ENCODE data around the gene AMZ2. TPM values are rescaled to one million over a fixed set of nuclear protein-coding genes. Genes with fewer than 3 reads are reported as not detected.
"Not testable (repeated sequence)": the region's sequence is repeated elsewhere in the genome, so short reads cannot be mapped to it uniquely, and the experiment has no call there.

AMZ2 gene
- total RNA-seq, 1 experiment from 2014 or later, result 88.3 TPM

GRCh38 chr17:68207651-68208253 lies 40.1 kb upstream of the AMZ2 start:
- H3K4me3 ChIP-seq, result no peak overlapping the region
- intact Hi-C loops (cut with micrococcal nuclease; ENCODE audit: unreplicated experiment), result loop anchor here (10.0 kb wide), 1 partner anchor 213 kb away; the partner anchor contains the start of gene C17orf58
- CTCF ChIA-PET, result no interaction called here

DNA sequence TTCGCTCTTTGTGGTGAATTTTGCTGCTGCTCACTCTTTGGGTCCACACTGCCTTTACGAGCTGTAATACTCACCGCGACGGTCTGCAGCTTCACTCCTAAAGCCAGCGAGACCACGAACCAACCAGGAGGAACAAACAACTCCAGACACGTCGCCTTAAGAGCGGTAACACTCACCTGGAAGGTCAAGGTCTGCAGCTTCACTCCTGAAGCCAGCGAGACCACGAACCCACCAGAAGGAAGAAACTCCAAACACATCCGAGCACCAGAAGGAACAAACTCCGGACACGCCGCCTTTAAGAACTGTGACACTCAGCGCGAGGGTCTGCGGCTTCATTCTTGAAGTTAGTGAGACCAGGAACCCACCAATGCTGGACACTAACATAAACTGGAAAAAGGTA lies 39.2 kb upstream of the AMZ2 start:
- H3K9me2 ChIP-seq (ENCODE audit: insufficient read depth); H3K27me3 ChIP-seq (ENCODE audit: insufficient read depth, low read depth); H3K4me3 ChIP-seq; H4K20me1 ChIP-seq (ENCODE audit: insufficient read depth); H2AFZ ChIP-seq; DNase-seq; BruUV-seq (replicated peaks); POLR2A ChIA-PET (ENCODE audit: unreplicated experiment); H3K4me2 ChIP-seq; H3F3A ChIP-seq (ENCODE audit: insufficient read depth, low read depth); H3K27ac ChIP-seq; H3K79me2 ChIP-seq (ENCODE audit: low read depth); H3K9me3 ChIP-seq (ENCODE audit: insufficient read depth, low read depth); H3K36me3 ChIP-seq (ENCODE audit: low read depth): not testable (repeated sequence)
- H3K4me1 ChIP-seq (replicated peaks; ENCODE audit: insufficient read depth), result peaks cover 11% of the 10 kb centered on the region; the same call in 1 of the 2 replicates
- intact Hi-C loops (cut with micrococcal nuclease; ENCODE audit: unreplicated experiment), result loop anchor here (10.0 kb wide), 1 partner anchor 214 kb away; the partner anchor contains the start of gene C17orf58
- CTCF ChIA-PET, result interaction anchor here (0.6 kb wide), 1 partner anchor 17 kb away, joined by 4 read pairs; no protein-coding TSS in a partner anchor

More at GRCh38 chr17:68207651-68208253, 40.1 kb upstream of the AMZ2 start:
- no peaks in the 10 kb centered on the region for H4K20me1 ChIP-seq (ENCODE audit: insufficient read depth)
- no peak overlapping the region for H3K4me2 ChIP-seq
- DNase-seq, result no peak
- H3K27ac ChIP-seq, result no peak overlapping the region
- BruUV-seq (replicated peaks), result no TSS peak
- H3K27me3 ChIP-seq (ENCODE audit: insufficient read depth, low read depth), result no peaks in the 10 kb centered on the region
- H2AFZ ChIP-seq, result no peak overlapping the region
- no peak for TF ChIP-seq CTCF (conservative IDR thresholded peaks at IDR 0.05)
- no peak for TF ChIP-seq EZH2 (IDR thresholded peaks at IDR 0.05; ENCODE audit: low read depth)
- H3K9me2 ChIP-seq (ENCODE audit: insufficient read depth), result no peaks in the 10 kb centered on the region
- H3K4me1 ChIP-seq (replicated peaks; ENCODE audit: insufficient read depth), result peaks cover 11% of the 10 kb centered on the region; the same call in 1 of the 2 replicates
- H3K79me2 ChIP-seq (ENCODE audit: low read depth), result no peaks in the 10 kb centered on the region
- POLR2A ChIA-PET (ENCODE audit: unreplicated experiment), result no interaction called here
- no peaks in the 10 kb centered on the region for H3K9me3 ChIP-seq (ENCODE audit: insufficient read depth, low read depth)
- 0 out of 2 replicates have a peak, but pooled peaks cover 7% of the 10 kb centered on the region for H3F3A ChIP-seq (ENCODE audit: insufficient read depth, low read depth)
- H3K36me3 ChIP-seq (ENCODE audit: low read depth), result no peaks in the 10 kb centered on the region

- H3K27me3 ChIP-seq (ENCODE audit: insufficient read depth, low read depth); H3K9me2 ChIP-seq (ENCODE audit: insufficient read depth); H2AFZ ChIP-seq; H3K9me3 ChIP-seq (ENCODE audit: insufficient read depth, low read depth); BruUV-seq (replicated peaks); H3K4me2 ChIP-seq; H3K36me3 ChIP-seq (ENCODE audit: low read depth); H3F3A ChIP-seq (ENCODE audit: insufficient read depth, low read depth); H4K20me1 ChIP-seq (ENCODE audit: insufficient read depth); H3K79me2 ChIP-seq (ENCODE audit: low read depth); POLR2A ChIA-PET (ENCODE audit: unreplicated experiment); H3K27ac ChIP-seq; H3K4me3 ChIP-seq; DNase-seq: not testable (repeated sequence)
- CTCF ChIA-PET, result interaction anchor here (0.6 kb wide), 2 partner anchors 10 to 16 kb away, joined by 4 to 8 read pairs; no protein-coding TSS in a partner anchor
- H3K4me1 ChIP-seq (replicated peaks; ENCODE audit: insufficient read depth), result peaks cover 10% of the 10 kb centered on the region; the same call in 1 of the 2 replicates
- intact Hi-C loops (cut with micrococcal nuclease; ENCODE audit: unreplicated experiment), result loop anchor here (10.0 kb wide), 1 partner anchor 215 kb away; the partner anchor contains the start of gene C17orf58
Observed at GRCh38 chr17:68209191-68209900, 38.5 kb upstream of the AMZ2 start.

GRCh38 chr17:68210570-68211315 lies 37.1 kb upstream of the AMZ2 start:
- POLR2A ChIA-PET (ENCODE audit: unreplicated experiment), result no interaction called here
- H3F3A ChIP-seq (ENCODE audit: insufficient read depth, low read depth), result no peaks in the 10 kb centered on the region
- CTCF ChIA-PET, result no interaction called here
- no peaks in the 10 kb centered on the region for H4K20me1 ChIP-seq (ENCODE audit: insufficient read depth)
- H3K4me3 ChIP-seq, result no peak overlapping the region
- H3K9me2 ChIP-seq (ENCODE audit: insufficient read depth), result no peaks in the 10 kb centered on the region
- intact Hi-C loops (cut with micrococcal nuclease; ENCODE audit: unreplicated experiment), result no loop called here
- H3K27me3 ChIP-seq (ENCODE audit: insufficient read depth, low read depth), result no peaks in the 10 kb centered on the region
- no peaks in the 10 kb centered on the region for H3K36me3 ChIP-seq (ENCODE audit: low read depth)
- no peak overlapping the region for H2AFZ ChIP-seq
- no peaks in the 10 kb centered on the region for H3K79me2 ChIP-seq (ENCODE audit: low read depth)
- H3K4me2 ChIP-seq, result no peak overlapping the region
- no peak overlapping the region for H3K27ac ChIP-seq
- no peak for DNase-seq
- no peak for TF ChIP-seq CTCF (conservative IDR thresholded peaks at IDR 0.05)
- TF ChIP-seq EZH2 (IDR thresholded peaks at IDR 0.05; ENCODE audit: low read depth), result no peak
- H3K4me1 ChIP-seq (replicated peaks; ENCODE audit: insufficient read depth), result peaks cover 7% of the 10 kb centered on the region; the same call in 1 of the 2 replicates
- BruUV-seq (replicated peaks), result no TSS peak
- H3K9me3 ChIP-seq (ENCODE audit: insufficient read depth, low read depth), result no peaks in the 10 kb centered on the region

DNA sequence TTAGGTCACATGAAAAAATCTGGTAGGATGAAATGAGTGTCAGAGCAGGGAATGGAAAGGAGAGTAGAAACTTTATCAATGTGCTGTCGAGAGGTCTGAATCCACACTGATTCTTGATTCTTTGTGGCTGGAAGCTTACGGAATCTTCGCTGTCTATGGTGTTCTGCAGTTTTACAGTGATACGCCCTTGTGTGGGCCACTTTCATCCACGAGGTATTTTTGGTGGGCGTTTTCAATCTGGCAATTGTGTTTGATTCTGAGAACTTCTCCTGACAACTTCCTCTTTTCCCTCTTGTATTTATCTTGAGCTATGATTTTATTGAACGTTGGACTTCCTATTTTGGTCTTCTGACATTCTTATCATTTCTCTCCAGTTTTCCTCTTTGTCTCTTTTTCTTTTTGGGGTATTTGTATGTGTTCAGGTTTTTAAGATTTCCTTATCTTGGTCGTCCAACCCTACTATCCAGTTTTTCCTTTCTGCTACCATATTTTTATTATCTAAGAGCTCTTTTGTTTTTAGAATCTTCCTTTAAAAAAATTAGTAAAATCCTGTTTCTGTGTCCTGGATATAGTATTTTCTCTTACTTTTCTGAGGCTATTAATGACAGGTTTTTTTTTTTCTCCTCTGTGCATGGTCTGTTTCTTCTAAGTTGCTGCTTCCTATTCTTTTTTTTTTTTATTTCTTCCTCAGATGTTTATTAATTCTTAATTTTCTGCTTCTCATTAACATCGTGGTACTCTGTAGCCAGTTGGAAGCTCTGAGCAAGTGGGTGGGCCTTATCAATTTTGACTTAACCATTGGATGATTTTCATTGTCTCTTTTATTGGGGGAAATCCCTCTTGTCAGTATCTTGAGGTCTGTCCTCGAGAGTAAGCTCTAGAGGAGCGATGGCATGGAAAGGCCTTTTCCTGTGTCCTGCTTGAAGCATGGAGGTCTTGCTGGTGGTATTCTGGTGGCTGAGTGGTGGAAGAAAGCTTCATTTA lies 34.1 kb upstream of the AMZ2 start:
- CTCF ChIA-PET, result interaction anchor here (0.7 kb wide), 1 partner anchor 714 kb away, joined by 5 read pairs; no protein-coding TSS in a partner anchor
- H3K36me3 ChIP-seq (ENCODE audit: low read depth); H3K4me1 ChIP-seq (replicated peaks; ENCODE audit: insufficient read depth): not testable (repeated sequence)

More for the DNA sequence above, 34.1 kb upstream of the AMZ2 start:
- H3K9me2 ChIP-seq (ENCODE audit: insufficient read depth); H3K27me3 ChIP-seq (ENCODE audit: insufficient read depth, low read depth); BruUV-seq (replicated peaks); H3K79me2 ChIP-seq (ENCODE audit: low read depth); H3K4me3 ChIP-seq; H3K9me3 ChIP-seq (ENCODE audit: insufficient read depth, low read depth); POLR2A ChIA-PET (ENCODE audit: unreplicated experiment); DNase-seq; H2AFZ ChIP-seq; H3K4me2 ChIP-seq; H3F3A ChIP-seq (ENCODE audit: insufficient read depth, low read depth); H3K27ac ChIP-seq; intact Hi-C loops (cut with micrococcal nuclease; ENCODE audit: unreplicated experiment); H4K20me1 ChIP-seq (ENCODE audit: insufficient read depth): not testable (repeated sequence)
